SK-N-SH treated with all-trans-retinoic acid at 6 μM for 48 hours (cell line): Measurements from ENCODE around the gene UNC93B1.

ENCODE experiments used
- ATAC-seq: fragments of 200-7000 bp; cut with Tn5 transposase; 3 replicates; pipeline ENCODE4 v1.9.1; 2020; ENCODE audit warnings: mild to moderate bottlenecking, moderate library complexity
- ARNTL ChIP-seq: fragments of 450-650 bp; formaldehyde crosslinking; IDR thresholded peaks from 2 replicates; pipeline ENCODE4 v1.5.0; 2020; ENCODE audit warnings: low read depth, mild to moderate bottlenecking, moderate library complexity, borderline replicate concordance
- CSDC2 ChIP-seq: fragments of 250-450 bp; sonication (Bioruptor Pico); IDR thresholded peaks from 2 replicates; pipeline ENCODE4 v1.5.0; 2020; ENCODE audit warnings: mild to moderate bottlenecking, moderate library complexity
- ESRRG ChIP-seq: fragments of 250-450 bp; sonication (Bioruptor Pico); IDR thresholded peaks from 2 replicates; pipeline ENCODE4 v1.6.1; 2021; ENCODE audit warnings: mild to moderate bottlenecking
- GLIS3 ChIP-seq: fragments of 250-450 bp; sonication (Bioruptor Pico); IDR thresholded peaks from 2 replicates; pipeline ENCODE4 v1.5.0; 2020; ENCODE audit warnings: mild to moderate bottlenecking, moderate library complexity
- ISL1 ChIP-seq: fragments of 250-450 bp; sonication (Bioruptor Pico); IDR thresholded peaks from 2 replicates; pipeline ENCODE4 v2.1.2; 2022; ENCODE audit warnings: mild to moderate bottlenecking, moderate library complexity
- OSR1 ChIP-seq: fragments of 250-450 bp; sonication (Bioruptor Pico); IDR thresholded peaks from 2 replicates; pipeline ENCODE4 v1.8.0; 2022; ENCODE audit warnings: moderate library complexity, mild to moderate bottlenecking, inconsistent platforms
- PPARA ChIP-seq: fragments of 250-450 bp; sonication (Bioruptor Pico); IDR thresholded peaks from 2 replicates; pipeline ENCODE4 v1.5.0; 2020; ENCODE audit warnings: mild to moderate bottlenecking, borderline replicate concordance
- RARB ChIP-seq: fragments of 250-450 bp; sonication (Bioruptor Pico); IDR thresholded peaks from 2 replicates; pipeline ENCODE4 v1.8.0; 2021; ENCODE audit warnings: mild to moderate bottlenecking, moderate library complexity
- SNAI2 ChIP-seq: fragments of 250-450 bp; sonication (Bioruptor Pico); IDR thresholded peaks from 2 replicates; pipeline ENCODE4 v1.5.0; 2020; ENCODE audit warnings: mild to moderate bottlenecking, moderate library complexity
- TCF4 ChIP-seq: fragments of 250-450 bp; sonication (Bioruptor Pico); IDR thresholded peaks from 2 replicates; pipeline ENCODE4 v1.8.0; 2021; ENCODE audit warnings: mild to moderate bottlenecking, moderate library complexity, borderline replicate concordance
- TOX ChIP-seq: fragments of 250-450 bp; sonication (Bioruptor Pico); IDR thresholded peaks from 2 replicates; pipeline ENCODE4 v1.8.0; 2021; ENCODE audit warnings: mild to moderate bottlenecking, moderate library complexity, borderline replicate concordance
- ZFP3 ChIP-seq: fragments of 250-450 bp; sonication (Bioruptor Pico); IDR thresholded peaks from 2 replicates; pipeline ENCODE4 v1.5.0; 2020; ENCODE audit warnings: mild to moderate bottlenecking, moderate library complexity
- ZFP30 ChIP-seq: fragments of 450-650 bp; formaldehyde crosslinking; IDR thresholded peaks from 2 replicates; pipeline ENCODE4 v1.5.0; 2022; ENCODE audit warnings: mild to moderate bottlenecking, moderate library complexity
- ZNF565 ChIP-seq: fragments of 450-650 bp; formaldehyde crosslinking; conservative IDR thresholded peaks from 2 replicates; pipeline ENCODE4 v1.5.0; 2020; ENCODE audit warnings: low read depth, mild to moderate bottlenecking, moderate library complexity
- ZNF70 ChIP-seq: fragments of 450-650 bp; formaldehyde crosslinking; IDR thresholded peaks from 2 replicates; pipeline ENCODE4 v1.5.0; 2020; ENCODE audit warnings: mild to moderate bottlenecking, moderate library complexity
- ZNF8 ChIP-seq: fragments of 450-650 bp; formaldehyde crosslinking; IDR thresholded peaks from 2 replicates; pipeline ENCODE4 v1.5.0; 2020; ENCODE audit warnings: mild to moderate bottlenecking, moderate library complexity
- TF ChIP-seq, protein P1 (sequence below): fragments of 250-450 bp; sonication (Bioruptor Pico); IDR thresholded peaks from 2 replicates; pipeline ENCODE4 v1.8.0; 2021; ENCODE audit warnings: low read depth, mild to moderate bottlenecking, moderate library complexity, borderline replicate concordance
- TF ChIP-seq, protein P2 (sequence below): fragments of 250-450 bp; sonication (Bioruptor Pico); IDR thresholded peaks from 2 replicates; pipeline ENCODE4 v1.5.1; 2020; ENCODE audit warnings: low read depth, mild to moderate bottlenecking, moderate library complexity
- TF ChIP-seq, protein P3 (sequence below): fragments of 250-450 bp; sonication (Bioruptor Pico); IDR thresholded peaks from 2 replicates; pipeline ENCODE4 v1.5.0; 2020; ENCODE audit warnings: mild to moderate bottlenecking, moderate library complexity
- TF ChIP-seq, protein P4 (sequence below): fragments of 250-450 bp; sonication (Bioruptor Pico); IDR thresholded peaks from 2 replicates; pipeline ENCODE4 v1.5.1; 2021; ENCODE audit warnings: mild to moderate bottlenecking, moderate library complexity
- TF ChIP-seq, protein P5 (sequence below): fragments of 250-450 bp; sonication (Bioruptor Pico); IDR thresholded peaks from 2 replicates; pipeline ENCODE4 v1.8.0; 2020; ENCODE audit warnings: mild to moderate bottlenecking, moderate library complexity, borderline replicate concordance

Gene UNC93B1

DNA sequence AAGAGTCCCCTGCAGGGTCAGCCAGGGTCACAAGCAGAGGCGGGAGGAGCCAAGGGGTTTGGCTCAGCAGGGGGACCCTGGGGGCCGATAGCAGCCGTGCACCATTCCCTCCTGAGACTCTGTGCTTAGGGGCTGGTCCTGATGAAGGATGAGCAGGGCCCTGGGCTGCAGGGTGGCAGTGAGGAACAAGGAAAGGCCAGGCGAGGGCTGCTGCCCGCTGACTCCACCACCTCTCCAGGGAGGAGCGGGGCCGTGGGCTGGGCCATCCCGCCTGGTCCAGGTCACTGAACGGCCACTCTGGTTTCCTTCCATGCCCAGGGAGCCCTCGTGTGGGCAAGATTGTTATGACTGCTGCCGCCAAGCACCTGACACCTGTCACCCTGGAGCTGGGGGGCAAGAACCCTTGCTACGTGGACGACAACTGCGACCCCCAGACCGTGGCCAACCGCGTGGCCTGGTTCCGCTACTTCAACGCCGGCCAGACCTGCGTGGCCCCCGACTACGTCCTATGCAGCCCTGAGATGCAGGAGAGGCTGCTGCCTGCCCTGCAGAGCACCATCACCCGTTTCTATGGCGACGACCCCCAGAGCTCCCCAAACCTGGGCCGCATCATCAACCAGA is 17.4 kb upstream of the UNC93B1 start:
- TF ChIP-seq ZNF8 (CRISPR knock-in tag) (no peak), ZNF565 (CRISPR knock-in tag) (no peak), RARB (CRISPR knock-in tag) (no peak), TCF4 (CRISPR knock-in tag) (no peak), ZNF70 (no peak), ESRRG (CRISPR knock-in tag) (no peak), GLIS3 (no peak), CSDC2 (CRISPR knock-in tag) (no peak)
- TF ChIP-seq, protein P1, sequence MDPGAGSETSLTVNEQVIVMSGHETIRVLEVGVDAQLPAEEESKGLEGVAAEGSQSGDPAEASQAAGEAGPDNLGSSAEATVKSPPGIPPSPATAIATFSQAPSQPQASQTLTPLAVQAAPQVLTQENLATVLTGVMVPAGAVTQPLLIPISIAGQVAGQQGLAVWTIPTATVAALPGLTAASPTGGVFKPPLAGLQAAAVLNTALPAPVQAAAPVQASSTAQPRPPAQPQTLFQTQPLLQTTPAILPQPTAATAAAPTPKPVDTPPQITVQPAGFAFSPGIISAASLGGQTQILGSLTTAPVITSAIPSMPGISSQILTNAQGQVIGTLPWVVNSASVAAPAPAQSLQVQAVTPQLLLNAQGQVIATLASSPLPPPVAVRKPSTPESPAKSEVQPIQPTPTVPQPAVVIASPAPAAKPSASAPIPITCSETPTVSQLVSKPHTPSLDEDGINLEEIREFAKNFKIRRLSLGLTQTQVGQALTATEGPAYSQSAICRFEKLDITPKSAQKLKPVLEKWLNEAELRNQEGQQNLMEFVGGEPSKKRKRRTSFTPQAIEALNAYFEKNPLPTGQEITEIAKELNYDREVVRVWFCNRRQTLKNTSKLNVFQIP (CRISPR knock-in tag) = no peak
- TF ChIP-seq, protein P2, sequence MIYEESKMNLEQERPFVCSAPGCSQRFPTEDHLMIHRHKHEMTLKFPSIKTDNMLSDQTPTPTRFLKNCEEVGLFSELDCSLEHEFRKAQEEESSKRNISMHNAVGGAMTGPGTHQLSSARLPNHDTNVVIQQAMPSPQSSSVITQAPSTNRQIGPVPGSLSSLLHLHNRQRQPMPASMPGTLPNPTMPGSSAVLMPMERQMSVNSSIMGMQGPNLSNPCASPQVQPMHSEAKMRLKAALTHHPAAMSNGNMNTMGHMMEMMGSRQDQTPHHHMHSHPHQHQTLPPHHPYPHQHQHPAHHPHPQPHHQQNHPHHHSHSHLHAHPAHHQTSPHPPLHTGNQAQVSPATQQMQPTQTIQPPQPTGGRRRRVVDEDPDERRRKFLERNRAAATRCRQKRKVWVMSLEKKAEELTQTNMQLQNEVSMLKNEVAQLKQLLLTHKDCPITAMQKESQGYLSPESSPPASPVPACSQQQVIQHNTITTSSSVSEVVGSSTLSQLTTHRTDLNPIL (CRISPR knock-in tag) = no peak
- peak; percentile 63 for ATAC-seq

DNA sequence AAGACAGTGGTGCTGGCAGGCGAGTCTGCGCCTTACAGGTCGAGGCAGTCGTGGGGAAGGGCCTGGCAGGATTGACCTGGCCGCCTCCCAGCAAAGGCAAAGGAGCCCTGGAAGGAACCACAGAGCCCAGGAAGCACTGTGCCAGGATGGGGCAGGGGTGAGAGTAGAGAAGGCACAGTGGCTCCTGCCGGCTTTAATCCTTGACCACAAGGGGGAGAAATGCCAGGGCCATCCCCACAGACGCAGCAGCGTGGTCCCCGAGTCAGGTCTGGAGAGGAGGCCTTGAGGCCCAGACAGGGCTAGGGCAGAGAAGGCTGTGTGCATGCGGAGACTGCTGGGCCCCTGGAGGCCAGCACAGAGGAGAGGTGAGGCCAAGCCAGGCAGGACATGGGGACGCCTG is 16.7 kb upstream of the UNC93B1 start:
- peak; percentile 84 for ATAC-seq
- TF ChIP-seq, protein P3, sequence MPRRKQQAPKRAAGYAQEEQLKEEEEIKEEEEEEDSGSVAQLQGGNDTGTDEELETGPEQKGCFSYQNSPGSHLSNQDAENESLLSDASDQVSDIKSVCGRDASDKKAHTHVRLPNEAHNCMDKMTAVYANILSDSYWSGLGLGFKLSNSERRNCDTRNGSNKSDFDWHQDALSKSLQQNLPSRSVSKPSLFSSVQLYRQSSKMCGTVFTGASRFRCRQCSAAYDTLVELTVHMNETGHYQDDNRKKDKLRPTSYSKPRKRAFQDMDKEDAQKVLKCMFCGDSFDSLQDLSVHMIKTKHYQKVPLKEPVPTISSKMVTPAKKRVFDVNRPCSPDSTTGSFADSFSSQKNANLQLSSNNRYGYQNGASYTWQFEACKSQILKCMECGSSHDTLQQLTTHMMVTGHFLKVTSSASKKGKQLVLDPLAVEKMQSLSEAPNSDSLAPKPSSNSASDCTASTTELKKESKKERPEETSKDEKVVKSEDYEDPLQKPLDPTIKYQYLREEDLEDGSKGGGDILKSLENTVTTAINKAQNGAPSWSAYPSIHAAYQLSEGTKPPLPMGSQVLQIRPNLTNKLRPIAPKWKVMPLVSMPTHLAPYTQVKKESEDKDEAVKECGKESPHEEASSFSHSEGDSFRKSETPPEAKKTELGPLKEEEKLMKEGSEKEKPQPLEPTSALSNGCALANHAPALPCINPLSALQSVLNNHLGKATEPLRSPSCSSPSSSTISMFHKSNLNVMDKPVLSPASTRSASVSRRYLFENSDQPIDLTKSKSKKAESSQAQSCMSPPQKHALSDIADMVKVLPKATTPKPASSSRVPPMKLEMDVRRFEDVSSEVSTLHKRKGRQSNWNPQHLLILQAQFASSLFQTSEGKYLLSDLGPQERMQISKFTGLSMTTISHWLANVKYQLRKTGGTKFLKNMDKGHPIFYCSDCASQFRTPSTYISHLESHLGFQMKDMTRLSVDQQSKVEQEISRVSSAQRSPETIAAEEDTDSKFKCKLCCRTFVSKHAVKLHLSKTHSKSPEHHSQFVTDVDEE (CRISPR knock-in tag) = no peak
- TF ChIP-seq ARNTL (CRISPR knock-in tag) (no peak), SNAI2 (CRISPR knock-in tag) (no peak), ZFP3 (CRISPR knock-in tag) (no peak), RARB (CRISPR knock-in tag) (no peak), CSDC2 (CRISPR knock-in tag) (no peak), TCF4 (CRISPR knock-in tag) (no peak), ZNF565 (CRISPR knock-in tag) (no peak), GLIS3 (no peak), ZFP30 (CRISPR knock-in tag) (no peak), TOX (CRISPR knock-in tag) (no peak), OSR1 (CRISPR knock-in tag) (no peak), PPARA (CRISPR knock-in tag) (no peak)
- TF ChIP-seq, protein P1 (CRISPR knock-in tag) = no peak
- TF ChIP-seq, protein P4, sequence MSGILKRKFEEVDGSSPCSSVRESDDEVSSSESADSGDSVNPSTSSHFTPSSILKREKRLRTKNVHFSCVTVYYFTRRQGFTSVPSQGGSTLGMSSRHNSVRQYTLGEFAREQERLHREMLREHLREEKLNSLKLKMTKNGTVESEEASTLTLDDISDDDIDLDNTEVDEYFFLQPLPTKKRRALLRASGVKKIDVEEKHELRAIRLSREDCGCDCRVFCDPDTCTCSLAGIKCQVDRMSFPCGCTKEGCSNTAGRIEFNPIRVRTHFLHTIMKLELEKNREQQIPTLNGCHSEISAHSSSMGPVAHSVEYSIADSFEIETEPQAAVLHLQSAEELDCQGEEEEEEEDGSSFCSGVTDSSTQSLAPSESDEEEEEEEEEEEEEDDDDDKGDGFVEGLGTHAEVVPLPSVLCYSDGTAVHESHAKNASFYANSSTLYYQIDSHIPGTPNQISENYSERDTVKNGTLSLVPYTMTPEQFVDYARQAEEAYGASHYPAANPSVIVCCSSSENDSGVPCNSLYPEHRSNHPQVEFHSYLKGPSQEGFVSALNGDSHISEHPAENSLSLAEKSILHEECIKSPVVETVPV (CRISPR knock-in tag) = no peak

DNA sequence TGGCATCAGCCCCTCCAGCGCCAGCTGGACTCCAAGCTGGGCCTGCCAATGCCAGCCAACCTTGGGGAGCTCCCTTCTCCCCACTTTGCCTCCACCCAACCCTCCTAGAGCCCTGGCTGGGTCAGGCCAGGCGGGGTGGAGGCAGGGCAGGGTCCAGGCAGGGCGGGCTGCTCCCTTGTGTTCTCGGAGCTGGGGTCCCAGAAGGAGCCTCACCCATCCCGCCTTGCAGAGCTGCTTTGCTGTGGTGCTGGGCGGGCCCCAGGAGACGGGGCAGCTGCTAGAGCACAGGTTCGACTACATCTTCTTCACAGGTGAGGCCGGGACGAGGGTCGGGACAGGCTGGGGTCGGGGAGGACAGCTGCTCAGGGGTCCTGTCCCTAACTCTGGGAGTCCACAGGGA is 15.6 kb upstream of the UNC93B1 start:
- ATAC-seq = no peak
- TF ChIP-seq, protein P3 (CRISPR knock-in tag) = no peak
- no peak for TF ChIP-seq ZNF565 (CRISPR knock-in tag)
- TF ChIP-seq ESRRG (CRISPR knock-in tag) = no peak
- TF ChIP-seq, protein P1 (CRISPR knock-in tag) = no peak
- TF ChIP-seq OSR1 (CRISPR knock-in tag) = no peak
- TF ChIP-seq ISL1 = no peak
- TF ChIP-seq CSDC2 (CRISPR knock-in tag) = no peak
- TF ChIP-seq, protein P5, sequence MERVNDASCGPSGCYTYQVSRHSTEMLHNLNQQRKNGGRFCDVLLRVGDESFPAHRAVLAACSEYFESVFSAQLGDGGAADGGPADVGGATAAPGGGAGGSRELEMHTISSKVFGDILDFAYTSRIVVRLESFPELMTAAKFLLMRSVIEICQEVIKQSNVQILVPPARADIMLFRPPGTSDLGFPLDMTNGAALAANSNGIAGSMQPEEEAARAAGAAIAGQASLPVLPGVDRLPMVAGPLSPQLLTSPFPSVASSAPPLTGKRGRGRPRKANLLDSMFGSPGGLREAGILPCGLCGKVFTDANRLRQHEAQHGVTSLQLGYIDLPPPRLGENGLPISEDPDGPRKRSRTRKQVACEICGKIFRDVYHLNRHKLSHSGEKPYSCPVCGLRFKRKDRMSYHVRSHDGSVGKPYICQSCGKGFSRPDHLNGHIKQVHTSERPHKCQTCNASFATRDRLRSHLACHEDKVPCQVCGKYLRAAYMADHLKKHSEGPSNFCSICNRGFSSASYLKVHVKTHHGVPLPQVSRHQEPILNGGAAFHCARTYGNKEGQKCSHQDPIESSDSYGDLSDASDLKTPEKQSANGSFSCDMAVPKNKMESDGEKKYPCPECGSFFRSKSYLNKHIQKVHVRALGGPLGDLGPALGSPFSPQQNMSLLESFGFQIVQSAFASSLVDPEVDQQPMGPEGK (CRISPR knock-in tag) = no peak
- TF ChIP-seq ZNF70 = no peak
- TF ChIP-seq SNAI2 (CRISPR knock-in tag) = no peak
